Right lobe of liver (tissue), 4 donors: ENCODE results near the gene RAB23.

Experiments
- POLR2A ChIP-seq: fragments of 450-650 bp; IDR thresholded peaks from one replicate; pipeline ENCODE4 v1.6.1; 2017; ENCODE audit warnings: antibody characterized with exemption, mild to moderate bottlenecking
- TF ChIP-seq, protein P1 (sequence below), 4 donors: fragments of 200-600 bp in 3 of 4; fragments of 450-650 bp in 1 of 4; IDR thresholded peaks; one replicate each; pipeline versions ENCODE4 v1.5.1 to v1.8.0; 2016 to 2022; ENCODE audit warnings: antibody characterized with exemption in 4 of 4, mild to moderate bottlenecking in 2 of 4
- donor health status: DM: no; HTN: no; CAD: no.
- donor health status: DM: no; HTN: no; CAD: no.
- donor health status: DM: no; HTN: yes; CAD: no.

DNA sequence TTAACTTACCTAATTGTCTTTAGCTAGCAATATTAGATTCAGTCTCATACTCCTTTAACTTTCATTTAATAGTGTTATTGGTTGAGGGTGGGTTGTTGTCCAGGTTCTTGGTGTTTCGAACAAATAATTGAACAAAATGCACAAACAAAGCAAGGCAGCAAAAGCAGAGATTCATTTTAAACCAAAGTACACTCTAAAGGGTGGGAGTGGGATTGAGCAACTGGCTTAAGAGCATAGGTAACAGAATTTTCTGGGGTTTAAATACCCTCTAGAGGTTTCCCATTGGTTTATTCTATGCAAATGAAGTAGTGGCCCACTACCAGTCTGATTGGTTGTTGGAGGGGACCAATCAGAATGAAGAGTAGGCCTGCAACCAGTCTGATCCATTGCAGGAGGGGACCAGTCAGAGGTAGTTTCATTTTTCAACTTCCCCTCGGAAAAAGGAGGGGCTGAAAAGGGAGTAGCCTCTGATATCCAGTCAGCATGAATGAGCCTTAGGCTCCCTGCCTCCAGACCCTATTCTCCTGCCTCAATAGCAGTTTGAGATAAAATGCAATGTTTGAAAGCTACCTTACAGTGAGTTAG, 26.3 kb upstream of the RAB23 start:
- TF ChIP-seq, protein P1, sequence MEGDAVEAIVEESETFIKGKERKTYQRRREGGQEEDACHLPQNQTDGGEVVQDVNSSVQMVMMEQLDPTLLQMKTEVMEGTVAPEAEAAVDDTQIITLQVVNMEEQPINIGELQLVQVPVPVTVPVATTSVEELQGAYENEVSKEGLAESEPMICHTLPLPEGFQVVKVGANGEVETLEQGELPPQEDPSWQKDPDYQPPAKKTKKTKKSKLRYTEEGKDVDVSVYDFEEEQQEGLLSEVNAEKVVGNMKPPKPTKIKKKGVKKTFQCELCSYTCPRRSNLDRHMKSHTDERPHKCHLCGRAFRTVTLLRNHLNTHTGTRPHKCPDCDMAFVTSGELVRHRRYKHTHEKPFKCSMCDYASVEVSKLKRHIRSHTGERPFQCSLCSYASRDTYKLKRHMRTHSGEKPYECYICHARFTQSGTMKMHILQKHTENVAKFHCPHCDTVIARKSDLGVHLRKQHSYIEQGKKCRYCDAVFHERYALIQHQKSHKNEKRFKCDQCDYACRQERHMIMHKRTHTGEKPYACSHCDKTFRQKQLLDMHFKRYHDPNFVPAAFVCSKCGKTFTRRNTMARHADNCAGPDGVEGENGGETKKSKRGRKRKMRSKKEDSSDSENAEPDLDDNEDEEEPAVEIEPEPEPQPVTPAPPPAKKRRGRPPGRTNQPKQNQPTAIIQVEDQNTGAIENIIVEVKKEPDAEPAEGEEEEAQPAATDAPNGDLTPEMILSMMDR (IDR thresholded peaks at IDR 0.05): no peak
- TF ChIP-seq POLR2A: no peak
